ENCODE results near the gene UBE2D1. TPM values are rescaled to one million over a fixed set of nuclear protein-coding genes. Genes with fewer than 3 reads are reported as not detected.

Gene UBE2D1
- total RNA-seq, 1 experiment from 2014 or later = 24.6 TPM

DNA sequence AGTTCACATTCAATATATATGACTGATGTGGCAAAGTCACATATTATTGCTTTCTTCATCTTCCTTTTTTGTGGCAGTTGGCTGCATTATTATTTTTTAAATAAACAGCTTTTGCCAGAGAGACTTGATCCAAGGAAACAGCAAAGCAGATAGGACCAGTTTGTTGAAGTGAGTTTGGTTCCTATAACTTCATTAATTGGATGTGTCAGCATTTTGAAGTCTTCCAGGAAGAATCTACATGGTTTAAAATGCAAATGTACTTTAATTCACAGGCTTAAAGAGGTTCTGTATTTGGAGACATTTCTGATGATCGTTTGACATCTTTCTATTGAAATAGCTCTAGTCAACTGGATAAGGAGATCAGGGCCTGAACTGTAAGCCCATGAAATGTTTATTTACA is 13.2 kb downstream of the UBE2D1 start (continued):
- TF ChIP-seq, protein P1, sequence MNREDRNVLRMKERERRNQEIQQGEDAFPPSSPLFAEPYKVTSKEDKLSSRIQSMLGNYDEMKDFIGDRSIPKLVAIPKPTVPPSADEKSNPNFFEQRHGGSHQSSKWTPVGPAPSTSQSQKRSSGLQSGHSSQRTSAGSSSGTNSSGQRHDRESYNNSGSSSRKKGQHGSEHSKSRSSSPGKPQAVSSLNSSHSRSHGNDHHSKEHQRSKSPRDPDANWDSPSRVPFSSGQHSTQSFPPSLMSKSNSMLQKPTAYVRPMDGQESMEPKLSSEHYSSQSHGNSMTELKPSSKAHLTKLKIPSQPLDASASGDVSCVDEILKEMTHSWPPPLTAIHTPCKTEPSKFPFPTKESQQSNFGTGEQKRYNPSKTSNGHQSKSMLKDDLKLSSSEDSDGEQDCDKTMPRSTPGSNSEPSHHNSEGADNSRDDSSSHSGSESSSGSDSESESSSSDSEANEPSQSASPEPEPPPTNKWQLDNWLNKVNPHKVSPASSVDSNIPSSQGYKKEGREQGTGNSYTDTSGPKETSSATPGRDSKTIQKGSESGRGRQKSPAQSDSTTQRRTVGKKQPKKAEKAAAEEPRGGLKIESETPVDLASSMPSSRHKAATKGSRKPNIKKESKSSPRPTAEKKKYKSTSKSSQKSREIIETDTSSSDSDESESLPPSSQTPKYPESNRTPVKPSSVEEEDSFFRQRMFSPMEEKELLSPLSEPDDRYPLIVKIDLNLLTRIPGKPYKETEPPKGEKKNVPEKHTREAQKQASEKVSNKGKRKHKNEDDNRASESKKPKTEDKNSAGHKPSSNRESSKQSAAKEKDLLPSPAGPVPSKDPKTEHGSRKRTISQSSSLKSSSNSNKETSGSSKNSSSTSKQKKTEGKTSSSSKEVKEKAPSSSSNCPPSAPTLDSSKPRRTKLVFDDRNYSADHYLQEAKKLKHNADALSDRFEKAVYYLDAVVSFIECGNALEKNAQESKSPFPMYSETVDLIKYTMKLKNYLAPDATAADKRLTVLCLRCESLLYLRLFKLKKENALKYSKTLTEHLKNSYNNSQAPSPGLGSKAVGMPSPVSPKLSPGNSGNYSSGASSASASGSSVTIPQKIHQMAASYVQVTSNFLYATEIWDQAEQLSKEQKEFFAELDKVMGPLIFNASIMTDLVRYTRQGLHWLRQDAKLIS (CRISPR knock-in tag; IDR thresholded peaks at IDR 0.05; ENCODE audit: borderline replicate concordance) = no peak
- TF ChIP-seq TCF7 (CRISPR knock-in tag; IDR thresholded peaks at IDR 0.05; ENCODE audit: low read depth) (no peak), TEAD1 (CRISPR knock-in tag; IDR thresholded peaks at IDR 0.05) (no peak), GRHL2 (CRISPR knock-in tag; IDR thresholded peaks at IDR 0.05; ENCODE audit: insufficient replicate concordance, severe bottlenecking) (no peak), SMAD4 (CRISPR knock-in tag; IDR thresholded peaks at IDR 0.05) (no peak), CBFB (CRISPR knock-in tag; IDR thresholded peaks at IDR 0.05; ENCODE audit: low read depth) (no peak), ZNF396 (CRISPR knock-in tag; IDR thresholded peaks at IDR 0.05; ENCODE audit: borderline replicate concordance) (no peak)
- TF ChIP-seq, protein P2, sequence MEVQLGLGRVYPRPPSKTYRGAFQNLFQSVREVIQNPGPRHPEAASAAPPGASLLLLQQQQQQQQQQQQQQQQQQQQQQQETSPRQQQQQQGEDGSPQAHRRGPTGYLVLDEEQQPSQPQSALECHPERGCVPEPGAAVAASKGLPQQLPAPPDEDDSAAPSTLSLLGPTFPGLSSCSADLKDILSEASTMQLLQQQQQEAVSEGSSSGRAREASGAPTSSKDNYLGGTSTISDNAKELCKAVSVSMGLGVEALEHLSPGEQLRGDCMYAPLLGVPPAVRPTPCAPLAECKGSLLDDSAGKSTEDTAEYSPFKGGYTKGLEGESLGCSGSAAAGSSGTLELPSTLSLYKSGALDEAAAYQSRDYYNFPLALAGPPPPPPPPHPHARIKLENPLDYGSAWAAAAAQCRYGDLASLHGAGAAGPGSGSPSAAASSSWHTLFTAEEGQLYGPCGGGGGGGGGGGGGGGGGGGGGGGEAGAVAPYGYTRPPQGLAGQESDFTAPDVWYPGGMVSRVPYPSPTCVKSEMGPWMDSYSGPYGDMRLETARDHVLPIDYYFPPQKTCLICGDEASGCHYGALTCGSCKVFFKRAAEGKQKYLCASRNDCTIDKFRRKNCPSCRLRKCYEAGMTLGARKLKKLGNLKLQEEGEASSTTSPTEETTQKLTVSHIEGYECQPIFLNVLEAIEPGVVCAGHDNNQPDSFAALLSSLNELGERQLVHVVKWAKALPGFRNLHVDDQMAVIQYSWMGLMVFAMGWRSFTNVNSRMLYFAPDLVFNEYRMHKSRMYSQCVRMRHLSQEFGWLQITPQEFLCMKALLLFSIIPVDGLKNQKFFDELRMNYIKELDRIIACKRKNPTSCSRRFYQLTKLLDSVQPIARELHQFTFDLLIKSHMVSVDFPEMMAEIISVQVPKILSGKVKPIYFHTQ (CRISPR knock-in tag; IDR thresholded peaks at IDR 0.05) = no peak
- TF ChIP-seq, protein P3, sequence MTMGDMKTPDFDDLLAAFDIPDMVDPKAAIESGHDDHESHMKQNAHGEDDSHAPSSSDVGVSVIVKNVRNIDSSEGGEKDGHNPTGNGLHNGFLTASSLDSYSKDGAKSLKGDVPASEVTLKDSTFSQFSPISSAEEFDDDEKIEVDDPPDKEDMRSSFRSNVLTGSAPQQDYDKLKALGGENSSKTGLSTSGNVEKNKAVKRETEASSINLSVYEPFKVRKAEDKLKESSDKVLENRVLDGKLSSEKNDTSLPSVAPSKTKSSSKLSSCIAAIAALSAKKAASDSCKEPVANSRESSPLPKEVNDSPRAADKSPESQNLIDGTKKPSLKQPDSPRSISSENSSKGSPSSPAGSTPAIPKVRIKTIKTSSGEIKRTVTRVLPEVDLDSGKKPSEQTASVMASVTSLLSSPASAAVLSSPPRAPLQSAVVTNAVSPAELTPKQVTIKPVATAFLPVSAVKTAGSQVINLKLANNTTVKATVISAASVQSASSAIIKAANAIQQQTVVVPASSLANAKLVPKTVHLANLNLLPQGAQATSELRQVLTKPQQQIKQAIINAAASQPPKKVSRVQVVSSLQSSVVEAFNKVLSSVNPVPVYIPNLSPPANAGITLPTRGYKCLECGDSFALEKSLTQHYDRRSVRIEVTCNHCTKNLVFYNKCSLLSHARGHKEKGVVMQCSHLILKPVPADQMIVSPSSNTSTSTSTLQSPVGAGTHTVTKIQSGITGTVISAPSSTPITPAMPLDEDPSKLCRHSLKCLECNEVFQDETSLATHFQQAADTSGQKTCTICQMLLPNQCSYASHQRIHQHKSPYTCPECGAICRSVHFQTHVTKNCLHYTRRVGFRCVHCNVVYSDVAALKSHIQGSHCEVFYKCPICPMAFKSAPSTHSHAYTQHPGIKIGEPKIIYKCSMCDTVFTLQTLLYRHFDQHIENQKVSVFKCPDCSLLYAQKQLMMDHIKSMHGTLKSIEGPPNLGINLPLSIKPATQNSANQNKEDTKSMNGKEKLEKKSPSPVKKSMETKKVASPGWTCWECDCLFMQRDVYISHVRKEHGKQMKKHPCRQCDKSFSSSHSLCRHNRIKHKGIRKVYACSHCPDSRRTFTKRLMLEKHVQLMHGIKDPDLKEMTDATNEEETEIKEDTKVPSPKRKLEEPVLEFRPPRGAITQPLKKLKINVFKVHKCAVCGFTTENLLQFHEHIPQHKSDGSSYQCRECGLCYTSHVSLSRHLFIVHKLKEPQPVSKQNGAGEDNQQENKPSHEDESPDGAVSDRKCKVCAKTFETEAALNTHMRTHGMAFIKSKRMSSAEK (CRISPR knock-in tag; IDR thresholded peaks at IDR 0.05; ENCODE audit: borderline replicate concordance) = no peak
- TF ChIP-seq, protein P4, sequence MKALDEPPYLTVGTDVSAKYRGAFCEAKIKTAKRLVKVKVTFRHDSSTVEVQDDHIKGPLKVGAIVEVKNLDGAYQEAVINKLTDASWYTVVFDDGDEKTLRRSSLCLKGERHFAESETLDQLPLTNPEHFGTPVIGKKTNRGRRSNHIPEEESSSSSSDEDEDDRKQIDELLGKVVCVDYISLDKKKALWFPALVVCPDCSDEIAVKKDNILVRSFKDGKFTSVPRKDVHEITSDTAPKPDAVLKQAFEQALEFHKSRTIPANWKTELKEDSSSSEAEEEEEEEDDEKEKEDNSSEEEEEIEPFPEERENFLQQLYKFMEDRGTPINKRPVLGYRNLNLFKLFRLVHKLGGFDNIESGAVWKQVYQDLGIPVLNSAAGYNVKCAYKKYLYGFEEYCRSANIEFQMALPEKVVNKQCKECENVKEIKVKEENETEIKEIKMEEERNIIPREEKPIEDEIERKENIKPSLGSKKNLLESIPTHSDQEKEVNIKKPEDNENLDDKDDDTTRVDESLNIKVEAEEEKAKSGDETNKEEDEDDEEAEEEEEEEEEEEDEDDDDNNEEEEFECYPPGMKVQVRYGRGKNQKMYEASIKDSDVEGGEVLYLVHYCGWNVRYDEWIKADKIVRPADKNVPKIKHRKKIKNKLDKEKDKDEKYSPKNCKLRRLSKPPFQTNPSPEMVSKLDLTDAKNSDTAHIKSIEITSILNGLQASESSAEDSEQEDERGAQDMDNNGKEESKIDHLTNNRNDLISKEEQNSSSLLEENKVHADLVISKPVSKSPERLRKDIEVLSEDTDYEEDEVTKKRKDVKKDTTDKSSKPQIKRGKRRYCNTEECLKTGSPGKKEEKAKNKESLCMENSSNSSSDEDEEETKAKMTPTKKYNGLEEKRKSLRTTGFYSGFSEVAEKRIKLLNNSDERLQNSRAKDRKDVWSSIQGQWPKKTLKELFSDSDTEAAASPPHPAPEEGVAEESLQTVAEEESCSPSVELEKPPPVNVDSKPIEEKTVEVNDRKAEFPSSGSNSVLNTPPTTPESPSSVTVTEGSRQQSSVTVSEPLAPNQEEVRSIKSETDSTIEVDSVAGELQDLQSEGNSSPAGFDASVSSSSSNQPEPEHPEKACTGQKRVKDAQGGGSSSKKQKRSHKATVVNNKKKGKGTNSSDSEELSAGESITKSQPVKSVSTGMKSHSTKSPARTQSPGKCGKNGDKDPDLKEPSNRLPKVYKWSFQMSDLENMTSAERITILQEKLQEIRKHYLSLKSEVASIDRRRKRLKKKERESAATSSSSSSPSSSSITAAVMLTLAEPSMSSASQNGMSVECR (CRISPR knock-in tag; IDR thresholded peaks at IDR 0.05; ENCODE audit: borderline replicate concordance) = no peak
- TF ChIP-seq, protein P5, sequence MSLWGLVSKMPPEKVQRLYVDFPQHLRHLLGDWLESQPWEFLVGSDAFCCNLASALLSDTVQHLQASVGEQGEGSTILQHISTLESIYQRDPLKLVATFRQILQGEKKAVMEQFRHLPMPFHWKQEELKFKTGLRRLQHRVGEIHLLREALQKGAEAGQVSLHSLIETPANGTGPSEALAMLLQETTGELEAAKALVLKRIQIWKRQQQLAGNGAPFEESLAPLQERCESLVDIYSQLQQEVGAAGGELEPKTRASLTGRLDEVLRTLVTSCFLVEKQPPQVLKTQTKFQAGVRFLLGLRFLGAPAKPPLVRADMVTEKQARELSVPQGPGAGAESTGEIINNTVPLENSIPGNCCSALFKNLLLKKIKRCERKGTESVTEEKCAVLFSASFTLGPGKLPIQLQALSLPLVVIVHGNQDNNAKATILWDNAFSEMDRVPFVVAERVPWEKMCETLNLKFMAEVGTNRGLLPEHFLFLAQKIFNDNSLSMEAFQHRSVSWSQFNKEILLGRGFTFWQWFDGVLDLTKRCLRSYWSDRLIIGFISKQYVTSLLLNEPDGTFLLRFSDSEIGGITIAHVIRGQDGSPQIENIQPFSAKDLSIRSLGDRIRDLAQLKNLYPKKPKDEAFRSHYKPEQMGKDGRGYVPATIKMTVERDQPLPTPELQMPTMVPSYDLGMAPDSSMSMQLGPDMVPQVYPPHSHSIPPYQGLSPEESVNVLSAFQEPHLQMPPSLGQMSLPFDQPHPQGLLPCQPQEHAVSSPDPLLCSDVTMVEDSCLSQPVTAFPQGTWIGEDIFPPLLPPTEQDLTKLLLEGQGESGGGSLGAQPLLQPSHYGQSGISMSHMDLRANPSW (CRISPR knock-in tag; conservative IDR thresholded peaks at IDR 0.05; ENCODE audit: low read depth) = no peak
